22Rv1 (cell line): ENCODE data around the gene FLVCR2.

ENCODE experiments used
- H3K27ac ChIP-seq: fragments of 450-650 bp; 2 replicates; pipeline ENCODE4 v1.5.1; 2017
- CTCF ChIP-seq: fragments of 450-650 bp; IDR thresholded peaks from 2 replicates; pipeline ENCODE4 v1.5.1; 2017; ENCODE audit warnings: mild to moderate bottlenecking
- ZFX ChIP-seq: fragments of 450-650 bp; IDR thresholded peaks from 2 replicates; pipeline ENCODE4 v1.6.1; 2017; ENCODE audit warnings: antibody characterized with exemption, borderline replicate concordance

FLVCR2 gene

GRCh38 chr14:75605916-75606315 lies 27.5 kb downstream of the FLVCR2 start:
- H3K27ac ChIP-seq: no peak overlapping the region
- no peak for TF ChIP-seq ZFX
- TF ChIP-seq CTCF: no peak

- H3K27ac ChIP-seq: no peak overlapping the region
- TF ChIP-seq ZFX (no peak), CTCF (no peak)
Observed at GRCh38 chr14:75607044-75607443, 28.6 kb downstream of the FLVCR2 start.

- TF ChIP-seq CTCF (no peak), ZFX (no peak)
- H3K27ac ChIP-seq: no peak overlapping the region
Observed at GRCh38 chr14:75607842-75608640, 29.6 kb downstream of the FLVCR2 start.

- no peak for TF ChIP-seq CTCF
- no peak for TF ChIP-seq ZFX
- no peak overlapping the region for H3K27ac ChIP-seq
Observed at GRCh38 chr14:75609116-75609515, 30.7 kb downstream of the FLVCR2 start.

GRCh38 chr14:75609606-75610475 lies 31.4 kb downstream of the FLVCR2 start:
- no peak overlapping the region for H3K27ac ChIP-seq

GRCh38 chr14:75610834-75611233 lies 32.4 kb downstream of the FLVCR2 start:
- TF ChIP-seq CTCF: no peak
- no peak for TF ChIP-seq ZFX
- H3K27ac ChIP-seq: no peak overlapping the region

More at GRCh38 chr14:75609606-75610475, 31.4 kb downstream of the FLVCR2 start:
- TF ChIP-seq CTCF: no peak
- no peak for TF ChIP-seq ZFX

- no peak overlapping the region for H3K27ac ChIP-seq
- TF ChIP-seq ZFX (no peak), CTCF (no peak)
Observed at GRCh38 chr14:75612157-75612556, 33.7 kb downstream of the FLVCR2 start.
